IMR-90 (cell line): Measurements from ENCODE around the gene ADAMTS13. TPM values are rescaled to one million over a fixed set of nuclear protein-coding genes. Genes with fewer than 3 reads are reported as not detected.

ENCODE experiments used
- ATAC-seq: fragments of 200-7000 bp; cut with Tn5 transposase; 2 replicates; pipeline ENCODE4 v1.9.1; 2020; ENCODE audit warnings: low read depth, mild to moderate bottlenecking, moderate library complexity
- BruUV-seq: library from RNA; stranded (reverse); fragments of 400-500 nt; replicated peaks from 2 replicates; lab custom pipeline; 2021; lab: Mats Ljungman, UMichigan
- CTCF ChIA-PET: fragments of 300-600 bp; formaldehyde crosslinking; extraction: SDS; loops from one replicate; lab custom pipeline; 2021; ENCODE audit warnings: antibody characterized with exemption; lab: Yijun Ruan, JAX
- POLR2A ChIA-PET: fragments of 300-600 bp; sonication (Branson Sonifier 250); formaldehyde crosslinking; loops from one replicate; lab custom pipeline; 2022; ENCODE audit warnings: antibody characterized with exemption; ENCODE audit not compliant: unreplicated experiment; lab: Charles Lee
- DNase-seq: peaks from one replicate; pipeline ENCODE4 v3.0.0; 2013
- H2AFZ ChIP-seq: replicated peaks from 2 replicates; pipeline ENCODE3; 2013; ENCODE audit warnings: low read length, mild to moderate bottlenecking; ENCODE audit not compliant: poor library complexity
- H2AK5ac ChIP-seq: 2 replicates; pipeline ENCODE4 v1.6.1; 2013; ENCODE audit warnings: low read depth, low read length, inconsistent platforms
- H2AK9ac ChIP-seq: replicated peaks from 2 replicates; pipeline ENCODE3; 2013; ENCODE audit warnings: mild to moderate bottlenecking, low read depth, low read length, moderate library complexity; ENCODE audit not compliant: poor library complexity
- H2BK120ac ChIP-seq: 2 replicates; pipeline ENCODE4 v1.6.1; 2013; ENCODE audit warnings: low read depth, low read length, inconsistent platforms
- H2BK15ac ChIP-seq: 3 replicates; pipeline ENCODE4 v1.6.1; 2013; ENCODE audit warnings: low read depth, low read length, inconsistent platforms
- H2BK20ac ChIP-seq: 2 replicates; pipeline ENCODE4 v1.6.1; 2013; ENCODE audit warnings: low read depth, mild to moderate bottlenecking, inconsistent platforms, low read length, moderate library complexity
- H2BK5ac ChIP-seq: 2 replicates; pipeline ENCODE4 v1.6.1; 2013; ENCODE audit warnings: mild to moderate bottlenecking, low read depth, low read length, inconsistent platforms; ENCODE audit not compliant: poor library complexity, severe bottlenecking
- H3K14ac ChIP-seq: replicated peaks from 2 replicates; pipeline ENCODE4 v1.6.1; 2013; ENCODE audit warnings: low read depth, low read length, inconsistent platforms
- H3K18ac ChIP-seq: 2 replicates; pipeline ENCODE4 v1.6.1; 2013; ENCODE audit warnings: low read depth, low read length, control low read depth
- H3K23ac ChIP-seq: 2 replicates; pipeline ENCODE4 v1.6.1; 2013; ENCODE audit warnings: low read depth, low read length, inconsistent platforms
- H3K27ac ChIP-seq: 2 replicates; pipeline ENCODE4 v1.5.1; 2013; ENCODE audit warnings: mild to moderate bottlenecking, control low read depth, low read length; ENCODE audit not compliant: insufficient read depth
- H3K27me3 ChIP-seq: 2 replicates; pipeline ENCODE4 v1.6.1; 2013; ENCODE audit warnings: low read length; ENCODE audit not compliant: control insufficient read depth, insufficient read depth
- H3K36me3 ChIP-seq: 2 replicates; pipeline ENCODE4 v1.6.1; 2013; ENCODE audit warnings: low read length, mixed read lengths; ENCODE audit not compliant: control insufficient read depth, insufficient read depth
- H3K4ac ChIP-seq: 2 replicates; pipeline ENCODE4 v1.6.1; 2013; ENCODE audit warnings: low read depth, low read length, inconsistent platforms
- H3K4me1 ChIP-seq: 2 replicates; pipeline ENCODE4 v1.6.1; 2013; ENCODE audit warnings: low read length, mixed read lengths; ENCODE audit not compliant: control insufficient read depth, insufficient read depth
- H3K4me2 ChIP-seq: 2 replicates; pipeline ENCODE4 v1.6.1; 2013; ENCODE audit warnings: low read depth, mild to moderate bottlenecking, control low read depth, low read length, moderate library complexity
- H3K4me3 ChIP-seq: 2 replicates; pipeline ENCODE4 v1.5.1; 2013; ENCODE audit warnings: low read depth, mild to moderate bottlenecking, control low read depth, low read length, moderate library complexity; ENCODE audit not compliant: insufficient read depth
- H3K56ac ChIP-seq: 2 replicates; pipeline ENCODE4 v1.6.1; 2013; ENCODE audit warnings: low read length, inconsistent platforms; ENCODE audit not compliant: insufficient read depth; ENCODE audit errors: extremely low read depth
- H3K79me1 ChIP-seq, 2 experiments: 2 replicates each; pipeline ENCODE4 v1.6.1; 2013; ENCODE audit warnings: low read length in 2 of 2, inconsistent platforms in 1 of 2, low read depth in 1 of 2
- H3K9ac ChIP-seq: 2 replicates; pipeline ENCODE4 v1.6.1; 2013; ENCODE audit warnings: low read depth, low read length, control low read depth
- H3K9me1 ChIP-seq: 2 replicates; pipeline ENCODE4 v1.6.1; 2013; ENCODE audit warnings: low read length, inconsistent platforms; ENCODE audit not compliant: insufficient read depth
- H3K9me3 ChIP-seq: 2 replicates; pipeline ENCODE4 v1.6.1; 2013; ENCODE audit warnings: low read length; ENCODE audit not compliant: control insufficient read depth, insufficient read depth
- H4K20me1 ChIP-seq: 2 replicates; pipeline ENCODE4 v1.6.1; 2013; ENCODE audit warnings: low read length, inconsistent platforms; ENCODE audit not compliant: insufficient read depth
- H4K5ac ChIP-seq: 2 replicates; pipeline ENCODE4 v1.6.1; 2013; ENCODE audit warnings: mild to moderate bottlenecking, low read depth, low read length, control low read depth
- H4K8ac ChIP-seq, 2 experiments: 2 replicates each; pipeline ENCODE4 v1.6.1; 2013; ENCODE audit warnings: low read depth in 2 of 2, low read length in 2 of 2, control low read depth in 1 of 2, inconsistent platforms in 1 of 2
- H4K91ac ChIP-seq: 2 replicates; pipeline ENCODE4 v1.6.1; 2013; ENCODE audit warnings: low read depth, low read length, inconsistent platforms; ENCODE audit not compliant: insufficient read depth
- CEBPB ChIP-seq: IDR thresholded peaks from 2 replicates; pipeline ENCODE4 v1.6.1; 2012; ENCODE audit warnings: low read depth, low read length, improper control_type of control experiment
- NFE2L2 ChIP-seq: fragments of 150-350 bp; IDR thresholded peaks from 2 replicates; pipeline ENCODE4 v1.6.1; 2016; ENCODE audit warnings: low read depth, mild to moderate bottlenecking, low read length
- RAD21 ChIP-seq: IDR thresholded peaks from 2 replicates; pipeline ENCODE4 v1.6.1; 2012; ENCODE audit warnings: low read length, improper control_type of control experiment
- WGBS, 2 experiments: methylation state at CpG; one replicate each; pipeline versions ENCODE4 v1.1.5 to v1.1.7; 2013; ENCODE audit warnings: missing lambda C conversion rate in 2 of 2; ENCODE audit not compliant: insufficient read length in 1 of 2; ENCODE audit errors: extremely low coverage in 2 of 2; 5-methylcytosine and 5-hydroxymethylcytosine counted together
- dilution Hi-C: fragments of 300-500 bp; cut with HindIII; formaldehyde crosslinking; loops from one replicate; pipeline ENCODE4 v1.14.3; 2018; ENCODE audit warnings: low sequenced_read_pairs; ENCODE audit not compliant: unreplicated experiment
- in situ Hi-C: fragments of 300-500 bp; cut with MboI; formaldehyde crosslinking; loops from 3 replicates; pipeline ENCODE4 v1.14.3; 2019; ENCODE audit warnings: low sequenced_read_pairs, inconsistent platforms, mixed read lengths
- intact Hi-C: fragments of 100-400 bp; cut with micrococcal nuclease; formaldehyde crosslinking; loops from 2 replicates; pipeline ENCODE4 v1.10.0; 2022
- polyA plus RNA-seq, 3 experiments: library from polyadenylated mRNA; depleted of rRNA; stranded (reverse); fragments of >200 nt; gene quantifications; 2 replicates each; pipeline ENCODE4 v1.2.3, GENCODE V29; 2012; ENCODE audit warnings: low replicate concordance in 1 of 3
- total RNA-seq: library from RNA; depleted of rRNA; stranded (reverse); fragments of >200 nt; gene quantifications from 2 replicates; pipeline ENCODE4 v1.2.3, GENCODE V29; 2012
- TF ChIP-seq, protein P1 (sequence below): fragments of 150-350 bp; IDR thresholded peaks from 2 replicates; pipeline ENCODE4 v1.6.1; 2016; ENCODE audit warnings: low read depth, mild to moderate bottlenecking, low read length, moderate library complexity, borderline replicate concordance
- TF ChIP-seq, protein P2 (sequence below): conservative IDR thresholded peaks from 2 replicates; pipeline ENCODE4 v1.5.1; 2012; ENCODE audit warnings: mild to moderate bottlenecking, low read depth, low read length, improper control_type of control experiment

The ADAMTS13 gene
- total and polyA plus RNA-seq, 2 of the 4 experiments (the other 2 are of a cell fraction): 0.18 to 2.8 TPM

DNA sequence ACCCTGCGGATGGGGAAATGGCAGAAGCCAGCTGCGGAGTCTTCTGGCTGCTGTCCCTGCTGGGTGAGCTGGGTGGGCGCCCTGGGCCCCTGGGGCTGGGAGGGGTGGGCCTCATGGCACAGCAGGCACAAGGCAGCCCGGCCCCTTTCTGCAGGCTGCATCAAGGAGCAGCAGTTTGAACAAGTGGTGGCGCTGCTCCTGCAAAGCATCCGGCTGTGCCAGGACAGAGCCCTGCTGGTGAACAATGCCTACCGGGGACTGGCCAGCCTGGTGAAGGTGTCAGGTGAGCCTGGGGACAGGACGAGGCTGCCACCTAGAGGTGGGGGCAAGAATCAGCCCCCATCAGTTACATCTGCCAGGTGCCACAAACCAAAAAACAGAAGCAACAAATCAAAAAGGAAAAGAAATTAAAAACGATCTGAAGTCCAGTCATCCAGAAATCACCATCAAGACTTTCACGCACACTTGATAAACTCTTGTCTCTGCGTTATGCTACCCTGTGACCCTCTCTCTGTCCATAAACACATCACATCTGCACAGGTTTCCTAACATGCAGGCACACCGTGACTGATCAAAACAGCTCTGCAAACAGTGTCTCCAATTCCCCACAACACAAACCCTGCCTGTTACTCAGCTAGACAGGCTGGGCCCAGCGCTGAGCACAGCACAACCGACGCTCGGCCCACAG lies 18.3 kb upstream of the ADAMTS13 start:
- peaks cover 0 to 22% of the 10 kb centered on the region in 2 experiments; a peak in 2 of 4 replicates for H3K79me1 ChIP-seq
- intact Hi-C loops: no loop called here
- in situ Hi-C loops: loop anchor here (10.0 kb wide), 2 partner anchors 81 to 321 kb away; no protein-coding TSS in a partner anchor
- no peak overlapping the region for H3K4ac ChIP-seq
- ATAC-seq: no peak
- H3K36me3 ChIP-seq: peaks cover 27% of the 10 kb centered on the region
- no peak overlapping the region for H4K91ac ChIP-seq
- no peak overlapping the region for H2BK5ac ChIP-seq
- H3K9me1 ChIP-seq: 0 out of 2 replicates have a peak, but pooled peaks cover 4% of the 10 kb centered on the region
- H4K5ac ChIP-seq: no peak overlapping the region
- POLR2A ChIA-PET: no interaction called here
- no TSS peak for BruUV-seq
- 88% methylated on average over 6 of the region's 16 CpGs; no CpG with 5 or more reads in 1 of the 2 experiments for WGBS, 2 experiments
- CTCF ChIA-PET: no interaction called here
- H3K56ac ChIP-seq: no peak overlapping the region
- H3K27ac ChIP-seq: no peak overlapping the region
- H3K4me3 ChIP-seq: no peak overlapping the region
- no peaks in the 10 kb centered on the region for H3K27me3 ChIP-seq
- DNase-seq: no peak
- H3K4me2 ChIP-seq: no peak overlapping the region
- H3K4me1 ChIP-seq: peaks cover 2% of the 10 kb centered on the region; the same call in 1 of the 2 replicates
- H2BK15ac ChIP-seq: no peak overlapping the region
- TF ChIP-seq, protein P1, sequence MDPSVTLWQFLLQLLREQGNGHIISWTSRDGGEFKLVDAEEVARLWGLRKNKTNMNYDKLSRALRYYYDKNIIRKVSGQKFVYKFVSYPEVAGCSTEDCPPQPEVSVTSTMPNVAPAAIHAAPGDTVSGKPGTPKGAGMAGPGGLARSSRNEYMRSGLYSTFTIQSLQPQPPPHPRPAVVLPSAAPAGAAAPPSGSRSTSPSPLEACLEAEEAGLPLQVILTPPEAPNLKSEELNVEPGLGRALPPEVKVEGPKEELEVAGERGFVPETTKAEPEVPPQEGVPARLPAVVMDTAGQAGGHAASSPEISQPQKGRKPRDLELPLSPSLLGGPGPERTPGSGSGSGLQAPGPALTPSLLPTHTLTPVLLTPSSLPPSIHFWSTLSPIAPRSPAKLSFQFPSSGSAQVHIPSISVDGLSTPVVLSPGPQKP: no peak
- peak; percentile 43 for TF ChIP-seq RAD21
- TF ChIP-seq, protein P2, sequence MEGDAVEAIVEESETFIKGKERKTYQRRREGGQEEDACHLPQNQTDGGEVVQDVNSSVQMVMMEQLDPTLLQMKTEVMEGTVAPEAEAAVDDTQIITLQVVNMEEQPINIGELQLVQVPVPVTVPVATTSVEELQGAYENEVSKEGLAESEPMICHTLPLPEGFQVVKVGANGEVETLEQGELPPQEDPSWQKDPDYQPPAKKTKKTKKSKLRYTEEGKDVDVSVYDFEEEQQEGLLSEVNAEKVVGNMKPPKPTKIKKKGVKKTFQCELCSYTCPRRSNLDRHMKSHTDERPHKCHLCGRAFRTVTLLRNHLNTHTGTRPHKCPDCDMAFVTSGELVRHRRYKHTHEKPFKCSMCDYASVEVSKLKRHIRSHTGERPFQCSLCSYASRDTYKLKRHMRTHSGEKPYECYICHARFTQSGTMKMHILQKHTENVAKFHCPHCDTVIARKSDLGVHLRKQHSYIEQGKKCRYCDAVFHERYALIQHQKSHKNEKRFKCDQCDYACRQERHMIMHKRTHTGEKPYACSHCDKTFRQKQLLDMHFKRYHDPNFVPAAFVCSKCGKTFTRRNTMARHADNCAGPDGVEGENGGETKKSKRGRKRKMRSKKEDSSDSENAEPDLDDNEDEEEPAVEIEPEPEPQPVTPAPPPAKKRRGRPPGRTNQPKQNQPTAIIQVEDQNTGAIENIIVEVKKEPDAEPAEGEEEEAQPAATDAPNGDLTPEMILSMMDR: peak; percentile 45
- no peak for TF ChIP-seq CEBPB
- no peak for TF ChIP-seq NFE2L2
- no peak overlapping the region for H4K8ac ChIP-seq
- H2BK120ac ChIP-seq: no peak overlapping the region
- no peak overlapping the region for H2AK5ac ChIP-seq
- H4K20me1 ChIP-seq: peaks cover 17% of the 10 kb centered on the region; the same call in 1 of the 2 replicates
- H3K9ac ChIP-seq: no peak overlapping the region
- H3K14ac ChIP-seq: no peak overlapping the region
- H3K18ac ChIP-seq: no peak overlapping the region
- H2BK20ac ChIP-seq: no peak overlapping the region
- H3K23ac ChIP-seq: no peak overlapping the region
- dilution Hi-C loops: no loop called here
- no peak overlapping the region for H2AFZ ChIP-seq
- peak overlapping the region; percentile 39 for H2AK9ac ChIP-seq
- H3K9me3 ChIP-seq: no peaks in the 10 kb centered on the region
